NCI-H146 (cell line): ENCODE results near the gene FOXE3.
"Not testable (repeated sequence)": the region's sequence is repeated elsewhere in the genome, so short reads cannot be mapped to it uniquely, and the experiment has no call there.

Experiments used
- DNase-seq: peaks from one replicate; lab custom pipeline; 2025; lab: John Stamatoyannopoulos, UW

FOXE3 gene

GRCh38 chr1:47449822-47450552 is 33.9 kb downstream of the FOXE3 start:
- no peak for DNase-seq

- no peak for DNase-seq
Measured at GRCh38 chr1:47450606-47451005, 34.5 kb downstream of the FOXE3 start.

- no peak for DNase-seq
Measured at GRCh38 chr1:47452426-47452825, 36.3 kb downstream of the FOXE3 start.

- not testable (repeated sequence) for DNase-seq
Measured at GRCh38 chr1:47453910-47454309, 37.8 kb downstream of the FOXE3 start.

GRCh38 chr1:47456250-47456649 is 40.2 kb downstream of the FOXE3 start:
- no peak for DNase-seq

GRCh38 chr1:47457547-47457946 is 41.5 kb downstream of the FOXE3 start:
- DNase-seq: not testable (repeated sequence)

- no peak for DNase-seq
Measured at GRCh38 chr1:47459253-47459788, 43.2 kb downstream of the FOXE3 start.

- no peak for DNase-seq
Measured at GRCh38 chr1:47460040-47460439, 44.0 kb downstream of the FOXE3 start.

GRCh38 chr1:47460456-47460855 is 44.4 kb downstream of the FOXE3 start:
- DNase-seq: no peak

GRCh38 chr1:47465605-47466004 is 49.5 kb downstream of the FOXE3 start:
- no peak for DNase-seq
